ENCODE data around the gene CUEDC1.

CUEDC1 gene

GRCh38 chr17:57915544-57915943 lies 39.7 kb downstream of the CUEDC1 start:
- Histone ChIP-seq H3K9ac (ENCODE audit: low read length) (no peak overlapping the region), H4K20me1 (ENCODE audit: insufficient read depth, low read length) (no peaks in the 10 kb centered on the region), H3K9me2 (replicated peaks; ENCODE audit: insufficient read depth, low read length) (no peaks in the 10 kb centered on the region), H3K27ac (ENCODE audit: low read length) (no peak overlapping the region), H3K4me3 (ENCODE audit: low read length) (no peak overlapping the region), H2AFZ (ENCODE audit: low read length) (no peak overlapping the region), H3K36me3 (replicated peaks; ENCODE audit: insufficient read depth, low read length) (no peaks in the 10 kb centered on the region), H3F3A (ENCODE audit: insufficient read depth, low read length) (no peaks in the 10 kb centered on the region), H3K79me2 (ENCODE audit: low read length) (no peaks in the 10 kb centered on the region), H3K4me1 (ENCODE audit: low read length) (no peaks in the 10 kb centered on the region), H3K9me3 (replicated peaks; ENCODE audit: insufficient read depth, low read length) (no peaks in the 10 kb centered on the region), H3K4me2 (ENCODE audit: low read depth, low read length) (no peak overlapping the region), H3K27me3 (replicated peaks; ENCODE audit: insufficient read depth, low read length) (0 out of 2 replicates have a peak, but pooled peaks cover 4% of the 10 kb centered on the region)
- DNase-seq = no peak
- TF ChIP-seq EZH2 (optimal IDR thresholded peaks at IDR 0.05; ENCODE audit: low read depth, low read length) = no peak
- no peak for TF ChIP-seq EZH2phosphoT487 (IDR thresholded peaks at IDR 0.05; ENCODE audit: low read length)
- TF ChIP-seq, protein P1, sequence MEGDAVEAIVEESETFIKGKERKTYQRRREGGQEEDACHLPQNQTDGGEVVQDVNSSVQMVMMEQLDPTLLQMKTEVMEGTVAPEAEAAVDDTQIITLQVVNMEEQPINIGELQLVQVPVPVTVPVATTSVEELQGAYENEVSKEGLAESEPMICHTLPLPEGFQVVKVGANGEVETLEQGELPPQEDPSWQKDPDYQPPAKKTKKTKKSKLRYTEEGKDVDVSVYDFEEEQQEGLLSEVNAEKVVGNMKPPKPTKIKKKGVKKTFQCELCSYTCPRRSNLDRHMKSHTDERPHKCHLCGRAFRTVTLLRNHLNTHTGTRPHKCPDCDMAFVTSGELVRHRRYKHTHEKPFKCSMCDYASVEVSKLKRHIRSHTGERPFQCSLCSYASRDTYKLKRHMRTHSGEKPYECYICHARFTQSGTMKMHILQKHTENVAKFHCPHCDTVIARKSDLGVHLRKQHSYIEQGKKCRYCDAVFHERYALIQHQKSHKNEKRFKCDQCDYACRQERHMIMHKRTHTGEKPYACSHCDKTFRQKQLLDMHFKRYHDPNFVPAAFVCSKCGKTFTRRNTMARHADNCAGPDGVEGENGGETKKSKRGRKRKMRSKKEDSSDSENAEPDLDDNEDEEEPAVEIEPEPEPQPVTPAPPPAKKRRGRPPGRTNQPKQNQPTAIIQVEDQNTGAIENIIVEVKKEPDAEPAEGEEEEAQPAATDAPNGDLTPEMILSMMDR (IDR thresholded peaks at IDR 0.05; ENCODE audit: low read length) = no peak

GRCh38 chr17:57914273-57915142 lies 40.7 kb downstream of the CUEDC1 start:
- H3K27me3 ChIP-seq (replicated peaks; ENCODE audit: insufficient read depth, low read length) = 0 out of 2 replicates have a peak, but pooled peaks cover 4% of the 10 kb centered on the region
- no peaks in the 10 kb centered on the region for H3K79me2 ChIP-seq (ENCODE audit: low read length)
- H3K9me2 ChIP-seq (replicated peaks; ENCODE audit: insufficient read depth, low read length) = no peaks in the 10 kb centered on the region
- no peaks in the 10 kb centered on the region for H4K20me1 ChIP-seq (ENCODE audit: insufficient read depth, low read length)
- H3K9ac ChIP-seq (ENCODE audit: low read length) = no peak overlapping the region
- H3K4me1 ChIP-seq (ENCODE audit: low read length) = no peaks in the 10 kb centered on the region
- H3K36me3 ChIP-seq (replicated peaks; ENCODE audit: insufficient read depth, low read length) = no peaks in the 10 kb centered on the region
- H3K4me2 ChIP-seq (ENCODE audit: low read depth, low read length) = no peak overlapping the region
- no peaks in the 10 kb centered on the region for H3F3A ChIP-seq (ENCODE audit: insufficient read depth, low read length)
- H3K4me3 ChIP-seq (ENCODE audit: low read length) = no peak overlapping the region
- H3K27ac ChIP-seq (ENCODE audit: low read length) = no peak overlapping the region
- no peak overlapping the region for H2AFZ ChIP-seq (ENCODE audit: low read length)
- no peak for DNase-seq
- H3K9me3 ChIP-seq (replicated peaks; ENCODE audit: insufficient read depth, low read length) = no peaks in the 10 kb centered on the region
- TF ChIP-seq, protein P1 (IDR thresholded peaks at IDR 0.05; ENCODE audit: low read length) = no peak
- no peak for TF ChIP-seq EZH2phosphoT487 (IDR thresholded peaks at IDR 0.05; ENCODE audit: low read length)
- TF ChIP-seq EZH2 (optimal IDR thresholded peaks at IDR 0.05; ENCODE audit: low read depth, low read length) = no peak

- no peaks in the 10 kb centered on the region for H4K20me1 ChIP-seq (ENCODE audit: insufficient read depth, low read length)
- H3K36me3 ChIP-seq (replicated peaks; ENCODE audit: insufficient read depth, low read length) = no peaks in the 10 kb centered on the region
- H3K27me3 ChIP-seq (replicated peaks; ENCODE audit: insufficient read depth, low read length) = 0 out of 2 replicates have a peak, but pooled peaks cover 4% of the 10 kb centered on the region
- H3K4me3 ChIP-seq (ENCODE audit: low read length) = no peak overlapping the region
- H3K27ac ChIP-seq (ENCODE audit: low read length) = no peak overlapping the region
- DNase-seq = no peak
- H3K4me2 ChIP-seq (ENCODE audit: low read depth, low read length) = no peak overlapping the region
- TF ChIP-seq EZH2phosphoT487 (IDR thresholded peaks at IDR 0.05; ENCODE audit: low read length) (no peak), EZH2 (optimal IDR thresholded peaks at IDR 0.05; ENCODE audit: low read depth, low read length) (no peak)
- TF ChIP-seq, protein P1 (IDR thresholded peaks at IDR 0.05; ENCODE audit: low read length) = no peak
- H3K9me3 ChIP-seq (replicated peaks; ENCODE audit: insufficient read depth, low read length) = no peaks in the 10 kb centered on the region
- H3K79me2 ChIP-seq (ENCODE audit: low read length) = no peaks in the 10 kb centered on the region
- H3K9me2 ChIP-seq (replicated peaks; ENCODE audit: insufficient read depth, low read length) = no peaks in the 10 kb centered on the region
- no peaks in the 10 kb centered on the region for H3F3A ChIP-seq (ENCODE audit: insufficient read depth, low read length)
- H2AFZ ChIP-seq (ENCODE audit: low read length) = no peak overlapping the region
- H3K4me1 ChIP-seq (ENCODE audit: low read length) = no peaks in the 10 kb centered on the region
- H3K9ac ChIP-seq (ENCODE audit: low read length) = no peak overlapping the region
These were observed 41.5 kb downstream of the CUEDC1 start for GRCh38 chr17:57913575-57914272.

All from MM.1S (cell line).